Fibroblast of lung (primary cell): ENCODE results near the gene HYAL1. TPM values are rescaled to one million over a fixed set of nuclear protein-coding genes. Genes with fewer than 3 reads are reported as not detected.

Experiments
- DNase-seq, 2 donors: peaks; one replicate each; pipeline versions ENCODE4 v3.0.0 to v3.0.0-alpha.2; 2010; ENCODE audit warnings: low read depth in 2 of 2
- H2AFZ ChIP-seq: 2 replicates; pipeline ENCODE4 v1.5.1; 2012; ENCODE audit warnings: low read length, control low read depth, inconsistent platforms
- H3K27ac ChIP-seq: 2 replicates; pipeline ENCODE4 v1.5.1; 2011; ENCODE audit warnings: low read length, control low read depth; ENCODE audit not compliant: insufficient read depth
- H3K27me3 ChIP-seq: 2 replicates; pipeline ENCODE4 v1.5.1; 2011; ENCODE audit warnings: mild to moderate bottlenecking, low read length; ENCODE audit not compliant: control insufficient read depth, insufficient read depth
- H3K36me3 ChIP-seq: 2 replicates; pipeline ENCODE4 v1.5.1; 2011; ENCODE audit warnings: low read length; ENCODE audit not compliant: control insufficient read depth, insufficient read depth
- H3K4me1 ChIP-seq: 2 replicates; pipeline ENCODE4 v1.5.1; 2011; ENCODE audit warnings: low read length; ENCODE audit not compliant: control insufficient read depth, insufficient read depth; ENCODE audit errors: extremely low read depth
- H3K4me2 ChIP-seq: 2 replicates; pipeline ENCODE4 v1.5.1; 2011; ENCODE audit warnings: low read length, control low read depth; ENCODE audit not compliant: insufficient read depth; ENCODE audit errors: extremely low read depth
- H3K4me3 ChIP-seq, 4 experiments: fragments of 200-600 bp in 1 of 4; sonication (generic) in 1 of 4; replicated peaks in 1 of 4; 2 replicates each; pipeline ENCODE4 v1.5.1; 2011 to 2016; ENCODE audit warnings: low read length in 4 of 4, low read depth in 3 of 4, mild to moderate bottlenecking in 3 of 4, control low read depth in 2 of 4, inconsistent platforms in 1 of 4, mixed read lengths in 1 of 4; ENCODE audit not compliant: insufficient read depth in 1 of 4; ENCODE audit errors: control extremely low read depth in 1 of 4
- H3K79me2 ChIP-seq: 2 replicates; pipeline ENCODE4 v1.5.1; 2012; ENCODE audit warnings: mild to moderate bottlenecking, low read length, inconsistent platforms; ENCODE audit not compliant: control insufficient read depth, insufficient read depth
- H3K9ac ChIP-seq: 2 replicates; pipeline ENCODE4 v1.5.1; 2011; ENCODE audit warnings: mild to moderate bottlenecking, low read length, control low read depth; ENCODE audit not compliant: insufficient read depth
- H3K9me3 ChIP-seq: 2 replicates; pipeline ENCODE4 v1.5.1; 2012; ENCODE audit warnings: low read depth, low read length; ENCODE audit not compliant: control insufficient read depth, insufficient read depth
- H4K20me1 ChIP-seq: 2 replicates; pipeline ENCODE4 v1.5.1; 2011; ENCODE audit warnings: low read length; ENCODE audit not compliant: control insufficient read depth, insufficient read depth; ENCODE audit errors: extremely low read depth
- EZH2 ChIP-seq: IDR thresholded peaks from 2 replicates; pipeline ENCODE4 v1.5.1; 2012; ENCODE audit warnings: low read length, control low read depth, mild to moderate bottlenecking; ENCODE audit errors: missing control alignments
- polyA plus RNA-seq, 2 donors: library from polyadenylated mRNA; depleted of rRNA in 1 of 2; stranded (reverse) in 1 of 2; unstranded in 1 of 2; fragments of >200 nt; gene quantifications; 2 replicates each; pipeline ENCODE4 v1.2.1, GENCODE V29; 2011 to 2012; ENCODE audit warnings: missing spikeins in 1 of 2
- total RNA-seq: library from RNA; depleted of rRNA; stranded (reverse); fragments of >200 nt; gene quantifications from 2 replicates; pipeline ENCODE4 v1.2.1, GENCODE V29; 2014
- TF ChIP-seq, protein P1 (sequence below), 2 donors: IDR thresholded peaks in 1 of 2; conservative IDR thresholded peaks in 1 of 2; 1 replicate in 1 of 2; 2 replicates in 1 of 2; pipeline ENCODE4 v1.5.1; 2011 to 2012; ENCODE audit warnings: low read length in 2 of 2, control low read depth in 1 of 2, inconsistent platforms in 1 of 2, low read depth in 1 of 2, mild to moderate bottlenecking in 1 of 2

HYAL1 gene
- total and polyA plus RNA-seq, 2 donors (not counting 1 experiment from before 2014, with no cell fraction given), result 1.3 to 2.5 TPM

DNA sequence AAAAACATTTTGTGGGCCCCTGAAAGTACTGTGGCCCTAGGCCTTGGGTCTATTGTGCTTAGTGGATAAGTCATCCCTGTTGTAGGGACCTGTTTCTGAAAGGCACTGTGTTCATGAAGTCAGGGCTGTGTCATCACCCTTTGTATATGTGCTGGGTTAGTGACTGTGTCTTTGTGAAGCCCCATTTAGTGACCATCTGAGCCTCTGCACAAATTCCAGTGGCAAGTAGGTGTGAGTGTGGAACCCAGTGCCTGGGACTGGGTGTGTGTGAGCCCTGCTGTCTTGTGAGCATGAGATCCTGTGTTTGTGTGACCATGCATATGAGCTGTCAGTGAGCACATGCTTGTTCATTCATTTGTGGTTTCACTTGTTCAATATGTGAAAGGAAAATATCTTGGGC is 1.2 kb upstream of the HYAL1 start:
- TF ChIP-seq, protein P1, sequence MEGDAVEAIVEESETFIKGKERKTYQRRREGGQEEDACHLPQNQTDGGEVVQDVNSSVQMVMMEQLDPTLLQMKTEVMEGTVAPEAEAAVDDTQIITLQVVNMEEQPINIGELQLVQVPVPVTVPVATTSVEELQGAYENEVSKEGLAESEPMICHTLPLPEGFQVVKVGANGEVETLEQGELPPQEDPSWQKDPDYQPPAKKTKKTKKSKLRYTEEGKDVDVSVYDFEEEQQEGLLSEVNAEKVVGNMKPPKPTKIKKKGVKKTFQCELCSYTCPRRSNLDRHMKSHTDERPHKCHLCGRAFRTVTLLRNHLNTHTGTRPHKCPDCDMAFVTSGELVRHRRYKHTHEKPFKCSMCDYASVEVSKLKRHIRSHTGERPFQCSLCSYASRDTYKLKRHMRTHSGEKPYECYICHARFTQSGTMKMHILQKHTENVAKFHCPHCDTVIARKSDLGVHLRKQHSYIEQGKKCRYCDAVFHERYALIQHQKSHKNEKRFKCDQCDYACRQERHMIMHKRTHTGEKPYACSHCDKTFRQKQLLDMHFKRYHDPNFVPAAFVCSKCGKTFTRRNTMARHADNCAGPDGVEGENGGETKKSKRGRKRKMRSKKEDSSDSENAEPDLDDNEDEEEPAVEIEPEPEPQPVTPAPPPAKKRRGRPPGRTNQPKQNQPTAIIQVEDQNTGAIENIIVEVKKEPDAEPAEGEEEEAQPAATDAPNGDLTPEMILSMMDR (conservative IDR thresholded peaks at IDR 0.05 in 1 of 2, IDR thresholded peaks at IDR 0.05 in 1 of 2; ENCODE audit: low read depth in 1 of 2, low read length in 2 of 2), result no peak
- TF ChIP-seq EZH2, result no peak
- DNase-seq, result peak in 1 of 2 donors; percentile 39

DNA sequence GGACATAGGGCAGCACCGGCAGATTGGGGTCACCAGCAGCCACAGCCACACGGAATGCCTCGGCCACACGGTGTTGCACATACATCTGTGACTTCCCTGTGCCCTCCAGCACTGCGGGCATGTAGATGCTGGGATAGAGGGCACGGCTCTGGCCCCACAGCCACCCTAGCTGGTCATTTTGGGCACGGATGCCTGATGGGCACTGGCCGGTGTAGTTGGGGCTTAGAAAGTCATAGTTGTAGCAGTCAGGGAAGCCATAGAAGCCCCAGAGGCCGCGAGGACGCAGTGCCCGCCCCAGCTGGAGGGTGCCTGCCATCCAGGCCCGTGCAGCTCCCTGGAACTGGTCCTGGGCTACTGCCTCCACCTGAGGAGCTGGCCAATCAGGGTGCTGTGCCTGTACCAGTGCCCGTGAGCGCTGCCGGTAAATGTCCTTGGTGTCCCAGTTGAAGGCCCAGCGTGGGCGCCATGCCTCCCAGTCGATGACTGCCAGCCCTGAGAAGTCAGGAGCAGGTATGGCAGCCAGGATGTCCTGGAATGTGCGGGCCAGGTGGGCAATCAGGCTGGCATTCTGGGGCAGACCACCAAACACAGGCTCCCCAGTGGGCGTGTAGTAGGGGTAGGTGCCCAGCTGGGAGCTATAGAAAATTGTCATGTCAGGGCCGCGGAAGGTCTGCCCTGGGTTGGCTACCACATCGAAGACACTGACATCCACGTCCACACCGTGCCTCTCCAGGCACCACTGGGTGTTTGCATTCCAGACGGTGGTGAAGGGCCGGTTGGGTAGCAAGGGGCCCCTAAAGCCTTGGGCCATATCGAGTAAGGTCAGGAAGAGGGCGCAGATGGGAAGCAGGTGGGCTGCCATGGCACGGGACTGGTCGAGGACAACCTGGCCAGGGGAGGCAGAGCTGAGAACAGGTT is 1.0 kb downstream of the HYAL1 start:
- Histone ChIP-seq H3K79me2 (no peaks in the 10 kb centered on the region), H3K9ac (no peak overlapping the region), H3K4me3 (no peak overlapping the region), H2AFZ (no peak overlapping the region), H3K27ac (no peak overlapping the region), H3K27me3 (no peaks in the 10 kb centered on the region), H3K4me1 (peaks cover 15% of the 10 kb centered on the region), H4K20me1 (no peaks in the 10 kb centered on the region), H3K9me3 (no peaks in the 10 kb centered on the region), H3K4me2 (no peak overlapping the region), H3K36me3 (no peaks in the 10 kb centered on the region)
- no peak for DNase-seq
- TF ChIP-seq, protein P1 (conservative IDR thresholded peaks at IDR 0.05 in 1 of 2, IDR thresholded peaks at IDR 0.05 in 1 of 2; ENCODE audit: low read depth in 1 of 2, low read length in 2 of 2), result no peak
- no peak for TF ChIP-seq EZH2

More for the DNA sequence above, 1.2 kb upstream of the HYAL1 start:
- H3K27me3 ChIP-seq, result no peaks in the 10 kb centered on the region
- no peak overlapping the region for H2AFZ ChIP-seq
- H3K4me2 ChIP-seq, result no peak overlapping the region
- H3K27ac ChIP-seq, result no peak overlapping the region
- peaks cover 10% of the 10 kb centered on the region for H3K4me1 ChIP-seq
- H3K4me3 ChIP-seq, result no peak overlapping the region
- H3K9me3 ChIP-seq, result no peaks in the 10 kb centered on the region
- H3K9ac ChIP-seq, result no peak overlapping the region
- H4K20me1 ChIP-seq, result no peaks in the 10 kb centered on the region
- H3K36me3 ChIP-seq, result no peaks in the 10 kb centered on the region
- no peaks in the 10 kb centered on the region for H3K79me2 ChIP-seq

DNA sequence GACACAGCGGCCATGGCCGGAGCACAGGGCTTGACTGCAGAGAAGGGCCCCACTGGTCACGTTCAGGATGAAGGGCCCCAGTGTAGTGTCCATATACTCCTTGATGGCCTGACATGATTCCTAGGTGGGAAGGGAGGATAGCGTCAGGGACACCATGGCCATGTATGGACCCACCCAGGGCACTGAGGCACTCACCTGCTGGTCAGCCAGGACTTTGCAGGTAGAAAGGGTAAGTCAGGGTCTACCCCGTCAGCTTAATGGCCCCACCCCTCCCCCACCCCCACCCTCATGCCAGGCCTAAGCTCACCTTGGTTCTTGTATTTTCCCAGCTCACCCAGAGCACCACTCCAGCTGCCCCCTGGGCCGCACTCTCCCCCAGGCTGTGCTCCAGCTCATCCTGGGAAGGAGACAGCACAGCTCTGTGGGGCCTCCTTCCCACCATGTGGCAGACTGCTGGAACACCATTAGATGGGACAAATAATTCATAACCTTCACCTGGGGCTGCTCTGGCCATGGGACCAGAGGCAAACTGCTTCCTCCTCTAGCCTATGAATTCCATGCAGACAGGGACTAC is 2.6 kb downstream of the HYAL1 start:
- H4K20me1 ChIP-seq, result no peaks in the 10 kb centered on the region
- peak overlapping the region in 1 of 4 experiments; percentile 60 for H3K4me3 ChIP-seq
- no peak overlapping the region for H3K9ac ChIP-seq
- H3K9me3 ChIP-seq, result no peaks in the 10 kb centered on the region
- H3K4me2 ChIP-seq, result peak overlapping the region; percentile 89
- peaks cover 2% of the 10 kb centered on the region for H3K36me3 ChIP-seq
- no peak overlapping the region for H2AFZ ChIP-seq
- DNase-seq, result no peak
- no peaks in the 10 kb centered on the region for H3K79me2 ChIP-seq
- peaks cover 15% of the 10 kb centered on the region for H3K4me1 ChIP-seq
- peak overlapping the region; percentile 82 for H3K27ac ChIP-seq
- TF ChIP-seq, protein P1 (conservative IDR thresholded peaks at IDR 0.05 in 1 of 2, IDR thresholded peaks at IDR 0.05 in 1 of 2; ENCODE audit: low read depth in 1 of 2, low read length in 2 of 2), result no peak
- TF ChIP-seq EZH2, result no peak
- H3K27me3 ChIP-seq, result no peaks in the 10 kb centered on the region
